H7 (cell line): Measurements from ENCODE around the gene HDAC10. TPM values are rescaled to one million over a fixed set of nuclear protein-coding genes. Genes with fewer than 3 reads are reported as not detected.

Source experiments
- DNase-seq: peaks from one replicate; pipeline ENCODE4 v3.0.0; 2012
- H3K27me3 ChIP-seq: 2 replicates; pipeline ENCODE4 v1.6.0; 2011; ENCODE audit warnings: mild to moderate bottlenecking, low read length; ENCODE audit not compliant: control insufficient read depth, insufficient read depth
- H3K36me3 ChIP-seq: replicated peaks from 2 replicates; pipeline ENCODE4 v1.5.1; 2011; ENCODE audit warnings: low read length; ENCODE audit not compliant: control insufficient read depth, insufficient read depth
- H3K4me3 ChIP-seq: 2 replicates; pipeline ENCODE4 v1.5.1; 2011; ENCODE audit warnings: low read depth, mild to moderate bottlenecking, control low read depth, low read length, moderate library complexity; ENCODE audit not compliant: insufficient read depth
- total RNA-seq: library from RNA; depleted of rRNA; stranded (reverse); fragments of >200 nt; shearing (Covaris generic); gene quantifications from 2 replicates; pipeline ENCODE4 v1.2.3, GENCODE V29; 2014; rRNA removed

The HDAC10 gene
- 15.7 and 22.4 TPM in 2 replicates for total RNA-seq

DNA sequence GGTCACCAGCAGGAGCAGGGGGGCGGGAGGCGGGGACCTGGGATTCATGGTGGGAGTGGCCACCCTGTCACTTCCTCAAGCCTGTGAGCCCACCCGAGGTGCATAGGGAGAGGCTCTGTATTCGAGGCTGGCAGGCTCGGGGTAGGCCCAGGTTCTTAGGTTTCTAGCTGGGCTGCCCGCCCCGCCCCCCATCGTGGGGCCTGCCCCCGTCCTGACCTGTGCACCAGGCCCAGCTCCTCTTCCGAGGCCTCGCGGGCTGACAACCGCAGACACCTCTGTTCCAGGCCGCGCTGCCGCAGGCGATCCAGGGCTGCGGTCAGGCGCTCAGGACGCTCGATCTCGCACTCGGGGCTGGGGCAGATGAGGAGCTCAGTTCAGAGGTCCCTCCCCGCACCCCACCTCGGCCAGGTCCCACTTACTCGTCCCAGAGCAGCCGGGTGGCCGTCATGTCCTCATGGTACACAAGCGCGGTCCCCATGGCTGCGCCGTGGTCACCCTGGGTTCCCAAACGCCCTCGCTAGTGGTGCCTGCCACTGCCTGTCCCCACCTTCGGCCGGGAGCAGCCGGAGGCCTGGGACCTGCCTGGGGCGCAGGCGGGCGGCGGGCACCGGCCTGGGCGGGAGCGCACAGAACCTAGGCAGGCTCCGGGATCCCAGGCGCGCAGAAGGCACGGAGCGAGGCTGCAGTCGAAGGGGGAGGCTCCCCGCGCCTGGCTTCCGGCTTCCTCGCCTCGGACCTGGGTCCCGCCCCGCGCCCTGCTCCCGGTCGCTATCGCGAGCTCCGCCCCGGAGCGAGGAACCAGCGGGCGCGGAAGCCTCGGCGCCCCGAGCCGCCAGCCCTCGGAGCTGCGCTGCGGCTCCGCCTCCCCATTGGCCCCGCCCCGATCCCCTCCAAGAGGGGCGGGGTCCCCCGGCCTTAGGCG, at the start of gene HDAC10:
HDAC10 (minus strand) TSS at position 711 of the 922 bp plus-strand sequence; CDS start at position 478, 233 bp downstream.
- Histone ChIP-seq H3K27me3 (no peaks in the 10 kb centered on the region), H3K4me3 (peak within 1 kb of the TSS; percentile 74), H3K36me3 (peaks cover 6% of the 10 kb centered on the region)
- peak; percentile 99 for DNase-seq

DNA sequence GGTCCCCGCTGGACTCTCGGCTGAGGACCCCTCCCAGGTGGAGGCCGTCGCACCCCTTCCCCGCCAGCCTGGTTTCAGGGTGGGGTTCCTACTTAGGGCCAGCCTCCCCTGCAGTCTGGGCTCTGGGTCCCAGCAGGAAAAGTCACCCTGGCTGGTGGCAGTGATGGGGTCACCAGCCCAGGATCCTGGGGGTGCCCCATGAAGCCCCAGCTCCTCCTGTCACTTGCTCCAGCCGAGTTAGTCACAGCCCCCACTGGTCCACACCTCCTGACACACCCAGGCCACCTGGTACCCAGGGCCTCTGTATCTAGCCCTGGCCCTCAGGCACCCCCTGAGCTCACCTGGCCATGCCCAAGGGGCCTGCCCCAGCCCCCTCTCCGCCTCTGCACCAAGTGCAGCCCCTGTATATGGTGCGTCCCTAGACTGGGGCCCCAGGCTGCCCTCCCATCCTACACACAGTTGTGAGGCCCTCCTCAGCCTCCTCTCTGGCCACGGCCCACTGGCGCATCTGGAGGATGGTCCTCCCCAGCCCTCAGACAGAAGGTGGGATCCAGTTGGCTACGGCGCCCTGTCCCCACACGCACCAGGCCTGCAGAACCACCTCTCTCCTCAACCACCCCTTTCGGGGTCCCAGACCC, 49.7 kb upstream of the HDAC10 start:
- no peak for DNase-seq
- Histone ChIP-seq H3K4me3 (peak overlapping the region; percentile 51; the same call in 1 of the 2 replicates), H3K36me3 (no peaks in the 10 kb centered on the region), H3K27me3 (peaks cover 2% of the 10 kb centered on the region; the same call in 1 of the 2 replicates)

GRCh38 chr22:50299785-50300619, 48.9 kb upstream of the HDAC10 start:
- Histone ChIP-seq H3K4me3 (peak overlapping the region; percentile 51), H3K27me3 (peaks cover 2% of the 10 kb centered on the region; the same call in 1 of the 2 replicates), H3K36me3 (no peaks in the 10 kb centered on the region)
- peak; percentile 98 for DNase-seq

- no peaks in the 10 kb centered on the region for H3K36me3 ChIP-seq
- peaks cover 2% of the 10 kb centered on the region; the same call in 1 of the 2 replicates for H3K27me3 ChIP-seq
- DNase-seq, result peak; percentile 86
- H3K4me3 ChIP-seq, result peak overlapping the region; percentile 51
Observed at GRCh38 chr22:50298937-50299784, 48.1 kb upstream of the HDAC10 start.

GRCh38 chr22:50298266-50298637, 47.2 kb upstream of the HDAC10 start:
- Histone ChIP-seq H3K4me3 (no peak overlapping the region), H3K27me3 (peaks cover 2% of the 10 kb centered on the region; the same call in 1 of the 2 replicates), H3K36me3 (no peaks in the 10 kb centered on the region)
- no peak for DNase-seq

DNA sequence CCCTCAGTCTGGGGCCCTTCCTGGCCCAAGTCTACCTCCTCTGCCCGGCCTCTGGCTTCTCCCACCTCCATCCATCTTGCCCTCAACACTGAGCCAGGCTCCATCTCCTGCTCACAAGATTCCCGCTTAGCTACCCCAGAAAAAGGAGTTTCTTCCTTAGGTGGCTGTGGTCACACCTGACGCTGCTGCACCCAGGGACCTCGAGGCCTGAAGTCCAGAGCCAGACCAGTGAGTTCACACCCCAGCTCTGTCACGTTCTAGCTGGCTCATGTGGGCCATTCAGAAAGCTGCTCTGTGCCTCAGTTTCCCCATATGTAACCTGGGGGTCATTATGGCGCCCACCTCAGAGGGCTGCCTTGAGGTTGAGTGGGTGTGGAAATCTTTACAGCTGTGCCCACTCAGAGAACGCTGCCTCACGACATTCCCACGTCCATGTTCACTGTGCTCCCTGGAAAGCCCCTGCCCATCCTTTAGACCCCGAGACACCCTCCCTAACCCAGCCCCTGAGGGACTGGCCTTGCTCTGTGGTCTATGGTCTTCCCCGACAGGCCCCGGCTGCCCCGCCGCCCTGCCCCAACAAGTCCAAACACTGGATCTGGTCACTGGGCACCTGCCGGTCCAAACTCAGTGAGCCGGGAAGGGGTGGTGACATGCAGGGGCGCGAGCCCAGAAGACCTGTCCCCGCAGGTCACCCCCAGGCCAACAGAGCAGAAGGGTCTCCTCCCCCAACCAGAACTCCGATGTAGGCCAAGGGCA, 46.6 kb upstream of the HDAC10 start:
- no peaks in the 10 kb centered on the region for H3K36me3 ChIP-seq
- H3K4me3 ChIP-seq, result no peak overlapping the region
- DNase-seq, result no peak
- peaks cover 2% of the 10 kb centered on the region; the same call in 1 of the 2 replicates for H3K27me3 ChIP-seq

- Histone ChIP-seq H3K27me3 (peaks cover 2% of the 10 kb centered on the region; the same call in 1 of the 2 replicates), H3K4me3 (no peak overlapping the region), H3K36me3 (no peaks in the 10 kb centered on the region)
- no peak for DNase-seq
Observed at GRCh38 chr22:50296658-50297490, 45.8 kb upstream of the HDAC10 start.

- Histone ChIP-seq H3K4me3 (no peak overlapping the region), H3K27me3 (no peaks in the 10 kb centered on the region), H3K36me3 (no peaks in the 10 kb centered on the region)
- DNase-seq, result no peak
Observed at GRCh38 chr22:50294319-50294656, 43.2 kb upstream of the HDAC10 start.

DNA sequence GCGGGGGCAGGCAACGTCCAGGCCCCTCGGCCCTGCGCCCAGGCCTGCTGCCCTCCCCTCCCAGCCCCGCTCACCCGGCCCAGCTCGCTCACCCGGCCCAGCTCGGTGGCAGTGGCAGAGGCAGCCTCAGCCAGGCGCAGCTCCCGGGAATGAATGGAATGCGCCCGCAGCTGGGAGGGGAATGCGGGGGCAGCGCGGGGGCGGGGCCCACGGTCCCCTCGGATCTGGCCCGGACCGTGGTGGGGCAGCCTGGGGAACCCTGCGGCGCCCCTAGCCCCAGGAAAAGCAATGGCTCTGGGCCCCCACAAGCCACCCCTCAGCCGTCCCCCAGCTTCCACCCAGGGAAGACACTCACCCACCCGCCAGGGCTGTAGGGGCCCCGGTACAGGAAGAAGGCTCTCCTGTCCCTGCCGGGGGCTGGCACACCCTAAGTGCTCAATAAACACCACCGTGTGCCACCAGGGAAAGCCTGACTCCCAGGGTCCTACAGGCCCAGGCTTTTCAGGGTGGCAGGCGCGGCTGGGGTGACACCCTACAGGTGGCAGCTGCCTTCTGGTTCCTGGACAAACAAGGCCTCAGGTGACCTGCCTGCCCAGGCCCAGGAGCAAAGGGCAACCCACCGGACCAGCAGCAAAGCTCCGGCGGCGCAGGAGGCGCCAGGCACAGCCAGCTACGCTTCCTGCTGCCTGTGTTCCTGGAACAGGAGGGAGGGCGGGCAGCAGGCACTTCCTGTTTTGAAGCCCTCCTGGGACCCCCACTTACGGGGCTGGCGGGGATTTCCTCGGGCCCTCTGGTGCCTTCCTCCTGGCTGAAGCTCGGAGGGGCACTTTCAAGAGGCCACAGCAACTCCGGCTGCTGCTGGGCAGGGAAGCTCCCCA, 42.6 kb upstream of the HDAC10 start:
- Histone ChIP-seq H3K4me3 (no peak overlapping the region), H3K36me3 (no peaks in the 10 kb centered on the region; the same call in 1 of the 2 replicates), H3K27me3 (no peaks in the 10 kb centered on the region)
- DNase-seq, result peak; percentile 99

DNA sequence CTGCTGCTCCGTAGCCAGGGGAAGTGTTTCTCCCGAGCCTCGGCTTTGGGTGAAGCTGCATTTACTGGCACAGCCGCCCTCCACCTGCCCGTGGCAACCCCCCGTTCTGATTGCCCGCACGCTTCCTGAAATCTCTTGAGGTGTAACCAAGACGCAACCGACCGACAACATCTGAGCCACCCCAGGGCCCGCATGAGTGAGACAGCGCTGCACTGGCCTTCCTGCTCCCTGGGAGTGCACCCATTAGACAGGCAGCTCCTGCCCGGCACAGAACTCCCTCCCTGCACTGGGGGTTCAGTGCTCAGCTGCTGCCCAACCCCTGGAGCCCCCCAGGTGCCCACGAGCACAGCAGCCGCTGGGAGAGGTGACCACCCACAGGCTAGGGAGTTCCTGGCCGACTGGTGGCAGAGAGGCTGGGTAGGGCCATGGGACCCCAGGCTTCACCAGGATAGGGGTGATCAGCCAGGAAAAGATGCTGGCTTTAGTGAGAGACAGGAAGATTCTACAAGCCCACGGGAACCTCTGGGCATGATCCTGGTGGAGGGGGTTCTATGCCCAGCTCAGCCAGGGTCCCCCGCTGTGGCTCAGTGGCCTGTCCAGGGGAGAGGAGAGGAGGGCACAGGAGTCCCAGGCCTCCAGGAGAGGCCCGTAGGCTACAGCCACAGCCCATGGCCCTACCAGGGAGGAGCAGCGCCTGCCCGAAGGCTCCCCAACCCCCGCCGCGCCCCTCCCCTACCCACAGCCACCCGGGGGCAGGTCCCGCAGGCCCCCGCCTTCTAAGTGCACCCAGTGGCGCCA, 41.8 kb upstream of the HDAC10 start:
- no peaks in the 10 kb centered on the region for H3K27me3 ChIP-seq
- no peak overlapping the region for H3K4me3 ChIP-seq
- DNase-seq, result no peak
- no peaks in the 10 kb centered on the region; the same call in 1 of the 2 replicates for H3K36me3 ChIP-seq

GRCh38 chr22:50289942-50290630, 39.0 kb upstream of the HDAC10 start:
- Histone ChIP-seq H3K4me3 (no peak overlapping the region), H3K36me3 (peaks cover 2% of the 10 kb centered on the region), H3K27me3 (no peaks in the 10 kb centered on the region)
- DNase-seq, result no peak
